ENCODE measurements around the gene PLPPR5. TPM values are rescaled to one million over a fixed set of nuclear protein-coding genes. Genes with fewer than 3 reads are reported as not detected.

The PLPPR5 gene, protein sequence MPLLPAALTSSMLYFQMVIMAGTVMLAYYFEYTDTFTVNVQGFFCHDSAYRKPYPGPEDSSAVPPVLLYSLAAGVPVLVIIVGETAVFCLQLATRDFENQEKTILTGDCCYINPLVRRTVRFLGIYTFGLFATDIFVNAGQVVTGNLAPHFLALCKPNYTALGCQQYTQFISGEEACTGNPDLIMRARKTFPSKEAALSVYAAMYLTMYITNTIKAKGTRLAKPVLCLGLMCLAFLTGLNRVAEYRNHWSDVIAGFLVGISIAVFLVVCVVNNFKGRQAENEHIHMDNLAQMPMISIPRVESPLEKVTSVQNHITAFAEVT
- total RNA-seq = 0.05 TPM in 1 of 2 replicates, not detected in the other

DNA sequence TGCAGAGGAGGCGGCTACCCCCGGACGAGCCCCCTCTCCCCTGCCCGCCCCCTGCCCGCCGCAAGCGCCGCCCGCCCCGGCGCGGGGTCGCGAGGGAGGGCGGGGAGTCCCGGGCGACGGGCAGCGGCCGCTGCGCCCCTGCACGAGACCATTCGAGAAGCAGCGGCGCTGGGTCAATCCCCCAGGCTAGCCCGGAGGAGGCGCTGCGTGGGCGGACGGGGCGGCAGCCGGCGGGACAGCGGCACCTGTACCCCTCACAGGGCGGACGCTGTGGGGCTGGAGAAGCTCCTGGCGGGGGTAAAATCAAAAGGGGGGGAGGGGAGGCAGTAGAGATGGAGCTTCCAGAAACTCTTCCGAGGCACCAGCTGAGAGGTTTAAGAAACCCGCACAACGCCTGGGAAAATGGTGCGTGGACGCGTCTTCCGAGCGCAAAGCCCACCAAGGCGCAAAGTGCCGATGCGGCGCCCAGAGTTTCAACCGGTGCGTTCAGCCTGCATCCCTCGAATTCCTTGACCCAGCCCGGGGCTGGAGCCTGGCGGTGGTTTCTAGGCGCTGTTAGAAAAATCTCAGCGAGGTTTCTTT, at the start of gene PLPPR5:
Gene PLPPR5, minus strand, starts transcription at position 1 of the 582 bp plus-strand sequence. CDS start 190 bp downstream, outside the sequence.

